ENCODE measurements around the gene C5orf22.

DNA sequence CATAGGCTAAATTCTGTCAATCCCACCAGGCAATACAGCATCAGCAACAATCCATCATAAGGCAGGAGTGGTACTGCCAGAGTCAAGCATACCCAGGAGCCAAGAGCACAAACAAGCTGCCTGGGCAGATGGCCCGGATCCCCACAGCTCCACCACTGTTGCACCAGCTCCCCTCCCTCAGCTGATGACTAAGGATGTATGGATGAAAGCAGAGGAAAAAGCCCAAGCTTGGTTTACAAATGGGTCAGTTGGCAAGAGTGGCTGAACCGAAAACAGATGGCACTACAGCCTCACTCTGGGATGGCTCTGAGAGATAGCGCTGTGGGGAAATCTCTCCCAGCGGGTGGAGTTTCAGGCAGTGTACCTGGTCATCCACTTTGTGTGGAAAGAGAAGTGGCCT is 29.6 kb upstream of the C5orf22 start:
- TF ChIP-seq, protein P1, sequence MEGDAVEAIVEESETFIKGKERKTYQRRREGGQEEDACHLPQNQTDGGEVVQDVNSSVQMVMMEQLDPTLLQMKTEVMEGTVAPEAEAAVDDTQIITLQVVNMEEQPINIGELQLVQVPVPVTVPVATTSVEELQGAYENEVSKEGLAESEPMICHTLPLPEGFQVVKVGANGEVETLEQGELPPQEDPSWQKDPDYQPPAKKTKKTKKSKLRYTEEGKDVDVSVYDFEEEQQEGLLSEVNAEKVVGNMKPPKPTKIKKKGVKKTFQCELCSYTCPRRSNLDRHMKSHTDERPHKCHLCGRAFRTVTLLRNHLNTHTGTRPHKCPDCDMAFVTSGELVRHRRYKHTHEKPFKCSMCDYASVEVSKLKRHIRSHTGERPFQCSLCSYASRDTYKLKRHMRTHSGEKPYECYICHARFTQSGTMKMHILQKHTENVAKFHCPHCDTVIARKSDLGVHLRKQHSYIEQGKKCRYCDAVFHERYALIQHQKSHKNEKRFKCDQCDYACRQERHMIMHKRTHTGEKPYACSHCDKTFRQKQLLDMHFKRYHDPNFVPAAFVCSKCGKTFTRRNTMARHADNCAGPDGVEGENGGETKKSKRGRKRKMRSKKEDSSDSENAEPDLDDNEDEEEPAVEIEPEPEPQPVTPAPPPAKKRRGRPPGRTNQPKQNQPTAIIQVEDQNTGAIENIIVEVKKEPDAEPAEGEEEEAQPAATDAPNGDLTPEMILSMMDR (IDR thresholded peaks at IDR 0.05; ENCODE audit: poor library complexity, severe bottlenecking), result no peak
- TF ChIP-seq TAF1 (IDR thresholded peaks at IDR 0.05; ENCODE audit: low read depth), result no peak
- no peak for TF ChIP-seq EP300 (conservative IDR thresholded peaks at IDR 0.05; ENCODE audit: poor library complexity, severe bottlenecking)
- TF ChIP-seq EZH2 (IDR thresholded peaks at IDR 0.05; ENCODE audit: borderline replicate concordance, insufficient read depth, low read length, poor library complexity, severe bottlenecking), result no peak
- TF ChIP-seq POLR2AphosphoS5 (IDR thresholded peaks at IDR 0.05), result no peak
- TF ChIP-seq RAD21 (conservative IDR thresholded peaks at IDR 0.05), result no peak

All from neural cell (in vitro differentiated cells).